GM18511 (cell line): ENCODE results near the gene SERAC1.
A peak's percentile ranks its signal among the peaks of the same experiment; 100 is the strongest.
"Not testable (repeated sequence)": the region's sequence is repeated elsewhere in the genome, so short reads cannot be mapped to it uniquely, and the experiment has no call there.

Experiments used
- ATAC-seq: cut with Tn5 transposase; IDR thresholded peaks from one replicate; pipeline ENCODE4 v1.9.1; 2021; ENCODE audit warnings: mild to moderate bottlenecking, moderate library complexity; ENCODE audit not compliant: unreplicated experiment

SERAC1 gene

DNA sequence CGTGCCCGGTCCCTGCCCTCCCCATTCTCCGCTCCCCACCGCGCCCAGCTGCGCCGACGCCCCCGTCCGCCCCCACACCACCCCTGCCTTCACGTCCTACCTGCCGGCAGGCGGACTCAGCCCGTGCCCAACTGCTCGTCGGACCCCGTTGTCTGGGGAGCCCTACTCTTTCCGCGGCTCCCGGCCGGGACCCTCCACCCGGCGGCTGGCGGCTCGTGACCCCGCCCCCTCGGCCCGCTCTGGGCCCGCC, at the start of gene SERAC1:
SERAC1 (minus strand) TSS at position 223 of the 250 bp plus-strand sequence. CDS start 9,899 bp downstream, outside the sequence.
- ATAC-seq = no peak

DNA sequence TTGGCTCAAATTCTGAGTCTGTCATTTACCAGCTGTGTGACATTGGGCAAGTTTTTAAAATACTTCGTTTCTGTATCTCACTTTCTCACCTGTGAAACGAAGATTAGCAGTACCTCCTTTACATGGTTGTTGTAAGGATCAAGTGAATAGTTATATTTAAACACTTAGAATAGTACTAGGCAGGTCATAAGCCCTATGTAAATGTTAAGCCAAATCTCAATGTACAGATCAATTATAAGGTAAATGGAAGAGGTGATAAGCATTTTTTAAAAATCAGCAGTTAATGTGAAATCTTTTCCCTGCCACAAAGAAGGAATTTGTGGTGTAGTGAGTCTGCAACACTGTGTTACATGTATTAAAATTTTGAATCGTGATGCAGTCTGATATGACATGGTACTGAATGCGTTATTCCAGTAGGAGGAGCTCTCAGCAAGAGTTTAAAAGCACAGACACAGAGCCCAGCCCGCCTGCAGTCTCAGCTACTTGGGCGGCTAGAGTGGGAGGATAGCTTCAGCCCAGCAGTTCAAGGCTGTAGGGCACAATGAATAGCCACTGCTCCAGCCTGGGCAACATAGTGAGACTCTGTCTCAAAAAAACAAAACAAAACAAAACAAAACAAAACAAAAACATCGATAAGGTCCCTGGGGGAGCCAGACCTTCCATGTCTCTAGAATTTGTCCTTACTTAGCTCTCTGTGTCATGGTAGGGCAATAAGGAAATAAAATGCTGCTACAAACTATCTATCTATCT, 46.0 kb upstream of the SERAC1 start:
- ATAC-seq = peak; percentile 98

DNA sequence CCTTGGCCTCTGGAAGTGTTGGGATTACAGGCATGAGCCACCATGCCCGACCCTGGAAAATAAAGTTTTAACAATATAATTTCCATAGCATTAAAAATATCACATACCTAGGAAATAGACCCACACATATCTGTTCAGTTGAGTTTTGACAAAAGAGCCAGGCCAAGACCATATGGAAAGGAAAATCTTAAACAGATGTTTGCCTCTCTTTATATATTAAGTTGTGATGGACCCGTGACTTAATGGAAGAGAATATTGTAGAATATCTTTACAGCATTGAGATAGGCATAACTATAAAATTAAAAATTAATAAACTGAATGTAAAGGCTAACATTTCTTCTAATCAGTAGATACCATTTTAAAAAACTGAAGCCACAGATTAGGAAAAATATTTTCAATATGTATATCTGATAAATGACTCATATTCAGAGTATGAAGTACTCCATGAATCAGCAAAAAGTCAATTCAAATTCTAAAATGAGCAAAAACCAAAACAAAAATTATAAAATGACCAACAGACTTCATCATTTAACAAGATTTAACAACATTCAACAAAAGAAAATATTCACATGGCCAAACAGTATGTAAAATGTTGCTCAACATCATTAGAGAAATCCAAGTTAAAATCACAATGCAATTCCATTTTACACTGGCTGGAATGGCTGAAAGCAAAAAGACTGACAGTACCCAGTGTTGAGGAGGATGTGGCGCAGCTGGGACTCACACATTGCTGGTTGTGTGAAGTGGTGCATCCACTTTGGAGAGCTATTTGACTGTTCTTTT, 43.4 kb upstream of the SERAC1 start:
- no peak for ATAC-seq

DNA sequence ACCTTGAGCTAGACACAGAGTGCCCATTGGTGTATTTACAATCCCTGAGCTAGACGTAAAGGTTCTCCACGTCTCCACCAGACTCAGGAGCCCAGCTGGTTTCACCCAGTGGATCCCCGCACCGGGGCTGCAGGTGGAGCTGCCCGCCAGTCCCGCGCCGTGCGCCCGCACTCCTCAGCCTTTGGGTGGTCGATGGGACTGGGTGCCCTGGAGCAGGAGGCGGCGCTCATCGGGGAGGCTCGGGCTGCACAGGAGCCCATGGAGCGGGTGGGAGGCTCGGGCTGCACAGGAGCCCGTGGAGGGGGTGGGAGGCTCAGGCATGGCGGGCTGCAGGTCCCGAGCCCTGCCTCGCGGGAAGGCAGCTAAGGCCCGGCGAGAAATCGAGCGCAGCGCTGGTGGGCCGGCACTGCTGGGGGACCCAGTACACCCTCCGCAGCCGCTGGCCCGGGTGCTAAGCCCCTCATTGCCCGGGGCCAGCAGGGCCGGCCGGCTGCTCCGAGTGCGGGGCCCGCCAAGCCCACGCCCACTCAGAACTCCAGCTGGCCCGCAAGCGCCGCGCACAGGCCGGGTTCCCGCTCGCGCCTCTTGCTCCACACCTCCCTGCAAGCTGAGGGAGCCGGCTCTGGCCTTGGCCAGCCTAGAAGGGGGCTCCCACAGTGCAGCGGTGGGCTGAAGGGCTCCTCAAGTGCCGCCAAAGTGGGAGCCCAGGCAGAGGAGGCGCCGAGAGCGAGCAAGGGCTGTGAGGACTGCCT, 41.7 kb upstream of the SERAC1 start:
- ATAC-seq = not testable (repeated sequence)

DNA sequence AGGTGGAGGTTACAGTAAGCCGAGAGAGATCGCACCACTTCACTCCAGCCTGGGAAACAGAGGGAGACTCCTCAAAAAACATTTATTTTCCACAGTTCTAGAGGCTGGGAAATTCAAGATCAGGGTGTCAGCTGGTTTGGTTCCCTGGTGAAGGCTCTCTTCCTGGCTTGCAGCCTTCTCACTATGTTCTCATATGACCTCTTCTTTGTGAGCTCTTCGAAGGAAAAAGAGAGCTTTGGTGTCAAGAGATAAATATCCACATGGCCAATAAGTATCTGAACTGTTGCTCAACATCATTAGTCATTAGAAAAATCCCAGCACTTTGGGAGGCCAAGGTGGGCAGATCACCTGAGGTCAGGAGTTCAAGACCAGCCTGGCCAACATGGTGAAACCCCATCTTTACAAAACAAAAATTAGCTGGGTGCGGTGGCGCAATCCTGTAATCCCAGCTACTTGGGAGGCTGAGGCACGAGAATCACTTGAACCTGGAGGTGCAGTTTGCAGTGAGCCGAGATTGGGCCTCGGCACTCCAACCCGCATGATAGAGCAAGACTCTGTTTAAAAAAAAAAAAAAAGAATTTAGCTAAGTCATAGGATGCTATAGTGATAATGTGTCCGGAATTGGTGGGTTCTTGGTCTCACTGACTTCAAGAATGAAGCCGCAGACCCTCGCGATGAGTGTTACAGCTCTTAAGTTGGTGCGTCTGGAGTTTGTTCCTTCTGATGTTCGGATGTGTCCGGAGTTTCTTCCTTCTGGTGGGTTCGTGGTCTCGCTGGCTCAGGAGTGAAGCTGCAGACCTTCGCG, 40.4 kb upstream of the SERAC1 start:
- ATAC-seq = not testable (repeated sequence)

DNA sequence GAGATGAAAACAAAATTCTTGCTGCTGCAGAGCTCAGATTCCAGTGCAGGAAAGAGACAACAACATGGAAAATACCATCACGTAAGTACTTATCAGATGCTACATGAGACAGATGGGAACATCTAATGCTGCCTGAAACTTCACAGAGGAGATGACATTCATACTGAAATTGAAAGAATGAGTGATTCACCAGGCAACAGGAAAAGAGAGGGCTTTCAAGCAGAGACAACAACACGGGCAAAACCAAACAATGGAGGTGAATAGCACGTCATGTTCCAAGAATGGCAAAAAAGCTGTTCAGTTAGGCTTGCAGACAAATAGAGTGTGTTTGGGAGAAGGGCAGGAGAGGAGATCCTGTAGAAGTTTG, 39.3 kb upstream of the SERAC1 start:
- peak; percentile 91 for ATAC-seq

DNA sequence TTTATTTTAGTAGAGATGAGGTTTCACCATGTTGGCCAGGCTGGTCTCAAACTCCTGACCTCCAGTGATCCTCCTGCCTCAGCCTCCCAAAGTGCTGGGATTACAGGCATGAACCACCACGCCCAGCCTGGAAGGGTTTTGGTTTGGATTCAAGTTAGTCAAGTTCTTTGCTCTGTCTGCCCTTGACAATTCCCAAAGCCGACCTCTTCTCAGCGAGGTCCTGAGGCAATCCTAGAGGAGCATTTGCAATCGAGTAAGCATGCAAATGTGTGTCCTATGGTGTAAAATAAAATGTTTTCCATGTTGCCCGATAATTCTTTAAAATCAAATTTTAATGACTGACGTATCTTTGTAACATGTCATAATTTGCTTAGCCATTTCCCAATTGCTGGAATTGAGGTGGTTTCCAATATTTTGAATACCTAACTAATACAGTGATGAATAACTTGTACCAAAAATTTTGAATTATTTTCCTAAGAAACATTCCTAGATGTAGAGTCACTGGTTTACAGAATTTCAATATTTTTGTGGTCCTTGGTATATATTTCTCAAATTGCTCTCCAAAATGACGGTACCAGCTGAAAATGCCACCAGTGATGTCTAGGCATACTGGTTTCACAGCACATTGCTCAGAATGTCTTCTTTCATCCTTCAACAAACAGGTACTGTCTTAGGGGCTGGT, 38.8 kb upstream of the SERAC1 start:
- peak; percentile 43 for ATAC-seq

DNA sequence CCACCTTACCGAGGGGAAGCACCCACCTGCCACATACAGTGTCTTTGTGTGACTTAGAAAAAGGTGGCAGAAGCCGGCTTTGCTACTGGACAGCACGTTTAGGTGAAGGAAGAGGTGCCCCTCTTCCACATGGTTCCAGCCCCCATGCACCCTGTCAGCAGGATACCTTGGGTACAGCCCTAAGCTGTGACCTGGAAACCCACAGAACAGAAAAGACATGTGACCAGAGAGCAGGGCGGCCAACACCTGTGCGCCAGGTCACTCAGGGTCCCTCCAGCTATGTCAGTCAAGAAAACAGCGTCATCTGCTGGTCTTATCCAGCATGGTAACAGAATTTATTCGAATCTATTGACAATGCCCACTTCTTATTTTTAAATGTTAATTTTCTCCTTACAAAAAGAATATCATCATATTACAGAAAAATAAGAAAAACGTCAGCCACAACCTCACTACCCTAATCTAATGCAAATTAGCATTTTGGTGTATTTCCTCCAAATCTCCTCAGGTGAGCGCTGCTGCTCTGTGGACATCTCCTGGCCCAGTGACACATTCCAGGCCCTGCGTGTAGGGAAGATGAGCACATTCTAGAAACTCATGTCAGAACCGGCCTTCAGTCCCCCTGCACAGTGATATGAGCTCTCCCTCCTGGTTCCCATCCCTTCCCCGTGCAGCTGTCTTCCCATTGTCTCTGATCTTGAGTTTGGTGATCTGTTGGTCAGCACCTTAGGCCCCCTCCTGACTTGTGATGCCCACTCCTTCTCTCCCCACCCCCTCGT, 37.3 kb upstream of the SERAC1 start:
- no peak for ATAC-seq

DNA sequence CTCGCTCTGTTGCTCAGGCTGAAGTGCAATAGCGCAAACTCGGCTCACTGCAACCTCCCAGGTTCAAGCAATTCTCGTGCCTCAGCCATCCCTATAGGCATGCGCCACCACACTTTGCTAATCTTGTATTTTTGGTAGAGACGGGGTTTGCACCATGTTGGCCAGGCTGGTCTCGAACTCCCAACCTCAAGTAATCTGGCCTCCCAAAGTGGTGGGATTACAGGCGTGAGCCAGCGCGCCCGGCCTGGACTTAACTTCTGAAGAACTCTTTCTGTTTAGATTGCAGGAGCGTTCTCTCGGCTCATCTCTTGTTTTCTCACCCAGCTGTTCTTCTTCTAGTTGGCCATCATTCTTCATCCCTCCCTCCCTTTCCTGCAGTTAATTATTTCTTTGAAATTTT, 30.4 kb upstream of the SERAC1 start:
- no peak for ATAC-seq

DNA sequence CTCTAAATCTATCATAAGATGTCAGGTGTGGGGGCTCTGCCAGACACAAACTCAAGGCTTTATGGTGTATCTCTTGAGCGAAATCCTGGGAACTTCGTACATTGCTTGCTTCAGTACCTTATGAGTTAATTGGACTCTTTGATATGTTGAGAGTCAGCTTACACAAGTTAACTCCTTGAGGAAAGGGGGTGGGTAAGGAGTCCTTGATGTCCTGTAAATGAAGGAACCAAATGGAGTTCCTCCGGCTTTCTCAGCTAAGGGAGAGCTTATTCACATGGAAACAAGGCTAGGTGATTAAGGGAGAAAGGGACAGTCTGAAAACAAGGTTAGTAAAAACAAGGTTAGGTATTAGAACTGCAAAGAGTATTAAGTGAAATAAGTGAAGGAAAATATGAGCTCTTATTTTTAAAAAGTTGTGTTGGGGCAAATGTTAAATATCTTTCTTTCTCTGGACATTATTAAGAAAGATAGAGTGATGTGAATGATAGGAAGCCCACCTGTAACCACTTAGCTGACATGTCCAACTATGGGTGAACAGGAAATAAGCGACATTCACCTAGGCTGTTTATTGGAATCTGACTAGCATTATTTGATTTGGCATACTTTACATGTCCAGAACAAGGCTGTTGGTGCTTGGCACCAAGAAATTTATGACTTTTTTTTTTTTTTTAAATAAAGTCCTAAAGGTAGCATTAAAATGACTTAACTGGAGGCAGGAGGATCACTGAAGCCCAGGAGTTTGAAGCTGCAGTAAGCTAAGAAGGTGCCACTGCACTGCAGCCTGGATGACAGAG, 26.6 kb upstream of the SERAC1 start:
- no peak for ATAC-seq

DNA sequence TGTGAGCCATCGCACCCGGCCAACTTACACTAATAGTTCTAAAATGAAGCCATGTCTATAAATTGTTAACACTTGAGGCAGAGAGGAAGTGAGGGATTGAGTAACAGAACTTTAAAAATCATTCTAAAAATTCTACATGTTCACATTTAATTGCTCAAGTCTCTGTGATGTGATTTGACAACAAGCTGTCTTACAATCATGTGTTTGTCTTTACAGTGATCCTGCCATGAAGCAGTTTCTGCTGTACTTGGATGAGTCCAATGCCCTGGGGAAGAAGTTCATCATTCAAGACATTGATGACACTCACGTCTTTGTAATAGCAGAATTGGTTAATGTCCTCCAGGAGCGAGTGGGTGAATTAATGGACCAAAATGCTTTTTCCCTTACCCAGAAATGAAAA, 23.7 kb upstream of the SERAC1 start:
- no peak for ATAC-seq

DNA sequence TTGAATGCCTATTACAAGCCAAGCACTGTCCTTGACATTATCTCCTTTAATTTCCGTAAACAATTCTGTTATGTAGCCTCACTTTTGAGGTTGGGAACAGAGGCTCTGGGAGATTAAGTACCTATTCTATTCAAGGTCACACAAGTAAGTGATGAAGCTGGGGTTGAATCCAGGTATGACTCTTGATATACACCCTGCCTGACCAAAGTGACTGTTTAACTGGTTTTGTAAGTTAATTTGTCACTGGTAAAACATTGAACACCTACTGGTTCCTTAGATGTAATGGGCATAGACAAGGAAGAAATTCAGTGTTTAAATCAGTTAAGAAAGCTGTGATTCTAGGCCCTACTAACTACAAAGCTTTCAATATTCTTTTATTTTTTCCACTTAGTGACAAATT, 23.0 kb upstream of the SERAC1 start:
- ATAC-seq = no peak

DNA sequence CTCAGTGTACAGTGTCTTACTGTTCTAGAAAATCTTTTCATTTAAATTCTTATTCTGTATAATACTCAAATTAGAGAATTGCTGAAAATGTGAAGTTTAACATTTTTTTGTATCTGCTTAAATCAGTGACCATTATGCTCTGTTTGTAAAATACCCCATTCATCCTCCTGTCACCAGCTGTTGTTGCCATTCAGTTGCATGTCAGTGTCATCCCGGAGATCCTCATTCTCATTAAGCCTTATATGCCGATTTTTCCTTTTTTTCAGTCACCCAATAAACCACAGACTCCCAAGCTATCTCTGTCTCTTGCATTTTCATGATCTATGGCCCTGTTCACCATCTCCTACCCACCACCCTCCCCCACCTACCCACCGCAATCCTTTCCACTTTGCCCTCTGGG, 20.5 kb upstream of the SERAC1 start:
- no peak for ATAC-seq

DNA sequence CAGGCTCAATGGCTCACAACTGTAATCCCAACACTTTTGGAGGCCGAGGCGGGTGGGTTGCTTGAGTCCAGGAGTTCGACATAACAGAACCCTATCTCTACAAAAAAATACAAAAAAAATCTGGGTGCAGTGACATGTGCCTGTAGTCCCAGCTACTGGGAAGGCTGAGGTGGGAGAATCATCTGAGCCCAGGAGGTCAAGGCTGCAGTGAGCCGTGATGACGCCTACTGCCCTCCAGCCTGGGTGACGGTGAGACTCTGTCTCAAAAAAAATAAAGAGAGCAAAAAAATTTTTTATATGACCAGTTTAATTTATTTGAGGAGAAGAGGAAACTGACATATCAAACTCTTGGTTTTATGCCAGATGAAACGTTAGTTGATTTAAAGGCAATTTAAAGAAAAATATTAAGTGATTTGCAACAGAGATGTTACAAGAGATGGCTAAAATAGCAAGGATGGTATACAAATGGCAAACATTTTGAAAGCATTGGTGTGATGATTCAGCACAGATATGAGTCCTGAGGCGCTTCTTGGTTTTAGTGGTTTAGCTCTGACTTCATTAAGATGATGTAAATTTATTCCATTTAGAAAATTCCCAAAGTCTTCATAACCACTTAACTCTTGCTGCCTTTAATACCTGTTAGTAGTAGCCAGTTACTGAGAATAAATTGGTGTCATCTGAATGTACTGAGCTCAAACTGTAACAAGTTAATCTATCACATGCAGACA, 17.8 kb upstream of the SERAC1 start:
- ATAC-seq = no peak

DNA sequence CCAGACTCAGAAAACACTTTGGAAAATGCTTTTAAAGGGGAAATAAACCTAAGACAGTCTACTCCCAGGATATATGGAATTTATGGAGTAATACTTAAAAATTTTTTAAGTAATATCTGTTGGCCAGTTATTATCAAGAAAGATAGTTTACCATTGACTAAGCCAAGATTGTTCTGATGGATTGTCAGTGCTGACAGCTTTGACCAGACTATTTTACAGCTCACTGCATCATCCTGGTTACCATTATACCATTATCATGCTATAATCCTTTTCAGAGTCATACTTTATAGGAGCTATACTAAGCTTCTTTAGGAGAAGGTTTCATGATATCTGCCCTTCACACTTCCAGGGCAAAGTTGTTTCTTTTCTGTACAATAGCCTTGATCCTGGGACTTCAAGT, 16.5 kb upstream of the SERAC1 start:
- no peak for ATAC-seq

DNA sequence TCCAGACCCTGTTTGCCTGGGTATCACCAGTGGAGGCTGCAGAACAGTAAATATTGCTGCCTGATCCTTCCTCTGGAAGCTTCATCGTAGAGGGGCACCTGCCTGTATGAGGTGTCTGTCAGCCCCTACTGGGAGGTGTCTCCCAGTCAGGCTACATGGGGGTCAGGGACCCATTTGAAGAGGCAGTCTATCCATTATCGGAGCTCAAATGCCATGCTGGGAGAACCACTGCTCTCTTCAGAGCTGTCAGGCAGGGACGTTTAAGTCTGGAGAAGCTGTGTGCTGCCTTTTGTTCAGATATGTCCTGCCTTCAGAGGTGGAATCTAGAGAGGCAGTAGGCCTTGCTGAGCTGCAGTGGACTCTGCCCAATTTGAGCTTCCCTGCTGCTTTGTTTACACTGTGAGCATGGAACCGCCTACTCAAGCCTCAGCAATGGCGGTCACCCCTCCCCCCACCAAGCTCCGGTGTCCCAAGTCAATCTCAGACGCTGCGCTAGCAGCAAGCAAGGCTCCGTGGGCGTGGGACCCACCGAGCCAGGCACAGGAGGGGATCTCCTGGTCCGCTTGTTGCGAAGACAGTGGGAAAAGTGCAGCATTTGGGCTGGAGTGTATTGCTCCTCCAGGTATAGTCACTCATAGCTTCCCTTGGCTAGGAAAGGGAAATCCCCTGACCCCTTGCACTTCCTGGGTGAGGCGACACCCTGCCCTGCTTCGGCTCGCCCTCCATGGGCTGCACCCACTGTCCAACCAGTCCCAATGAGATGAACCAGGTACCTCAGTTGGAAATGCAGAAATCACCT, 15.3 kb upstream of the SERAC1 start:
- ATAC-seq = not testable (repeated sequence)

DNA sequence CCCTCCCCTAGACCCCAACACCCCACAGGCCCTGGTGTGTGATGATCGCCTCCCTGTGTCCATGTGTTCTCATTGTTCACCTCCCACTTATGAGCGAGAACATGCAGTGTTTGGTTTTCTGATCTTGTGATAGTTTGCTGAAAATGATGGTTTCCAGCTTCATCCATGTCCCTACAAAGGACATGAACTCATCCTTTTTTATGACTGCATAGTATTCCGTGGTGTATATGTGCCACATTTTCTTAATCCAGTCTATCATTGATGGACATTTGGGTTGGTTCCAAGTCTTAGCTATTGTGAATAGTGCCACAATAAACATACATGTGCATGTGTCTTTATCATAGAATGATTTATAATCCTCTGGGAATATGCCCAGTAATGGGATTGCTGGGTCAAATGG, 9.7 kb upstream of the SERAC1 start:
- not testable (repeated sequence) for ATAC-seq

DNA sequence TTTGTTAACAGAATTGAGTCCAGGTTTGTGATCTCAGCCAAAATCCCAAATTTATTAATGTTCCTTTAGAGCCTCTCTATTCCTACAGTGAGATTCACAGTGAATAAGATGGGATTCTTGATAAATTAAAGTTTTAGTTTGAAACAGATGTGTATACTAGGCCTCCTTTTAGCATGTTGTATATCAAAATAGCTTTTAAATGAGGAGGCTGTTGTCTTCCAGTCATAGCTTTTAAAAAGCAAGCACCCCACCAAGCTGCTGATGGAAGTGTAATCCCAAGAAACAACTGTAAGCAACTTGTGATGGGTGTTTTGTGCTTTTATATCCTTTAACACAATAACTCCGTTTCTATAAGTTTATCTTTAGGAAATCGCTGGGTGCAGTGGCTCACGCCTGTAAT, 7.0 kb upstream of the SERAC1 start:
- ATAC-seq = no peak
